Fibroblast of skin of left quadriceps (primary cell): ENCODE data around the gene MAK.
"Not testable (repeated sequence)": the region's sequence is repeated elsewhere in the genome, so short reads cannot be mapped to it uniquely, and the experiment has no call there.

Source experiments
- DNase-seq, 2 experiments: peaks; one replicate each; pipeline ENCODE4 v3.0.0-alpha.2; 2013; ENCODE audit warnings: low read depth in 2 of 2

The MAK gene, protein sequence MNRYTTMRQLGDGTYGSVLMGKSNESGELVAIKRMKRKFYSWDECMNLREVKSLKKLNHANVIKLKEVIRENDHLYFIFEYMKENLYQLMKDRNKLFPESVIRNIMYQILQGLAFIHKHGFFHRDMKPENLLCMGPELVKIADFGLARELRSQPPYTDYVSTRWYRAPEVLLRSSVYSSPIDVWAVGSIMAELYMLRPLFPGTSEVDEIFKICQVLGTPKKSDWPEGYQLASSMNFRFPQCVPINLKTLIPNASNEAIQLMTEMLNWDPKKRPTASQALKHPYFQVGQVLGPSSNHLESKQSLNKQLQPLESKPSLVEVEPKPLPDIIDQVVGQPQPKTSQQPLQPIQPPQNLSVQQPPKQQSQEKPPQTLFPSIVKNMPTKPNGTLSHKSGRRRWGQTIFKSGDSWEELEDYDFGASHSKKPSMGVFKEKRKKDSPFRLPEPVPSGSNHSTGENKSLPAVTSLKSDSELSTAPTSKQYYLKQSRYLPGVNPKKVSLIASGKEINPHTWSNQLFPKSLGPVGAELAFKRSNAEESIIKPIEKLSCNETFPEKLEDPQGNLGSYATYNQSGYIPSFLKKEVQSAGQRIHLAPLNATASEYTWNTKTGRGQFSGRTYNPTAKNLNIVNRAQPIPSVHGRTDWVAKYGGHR

DNA sequence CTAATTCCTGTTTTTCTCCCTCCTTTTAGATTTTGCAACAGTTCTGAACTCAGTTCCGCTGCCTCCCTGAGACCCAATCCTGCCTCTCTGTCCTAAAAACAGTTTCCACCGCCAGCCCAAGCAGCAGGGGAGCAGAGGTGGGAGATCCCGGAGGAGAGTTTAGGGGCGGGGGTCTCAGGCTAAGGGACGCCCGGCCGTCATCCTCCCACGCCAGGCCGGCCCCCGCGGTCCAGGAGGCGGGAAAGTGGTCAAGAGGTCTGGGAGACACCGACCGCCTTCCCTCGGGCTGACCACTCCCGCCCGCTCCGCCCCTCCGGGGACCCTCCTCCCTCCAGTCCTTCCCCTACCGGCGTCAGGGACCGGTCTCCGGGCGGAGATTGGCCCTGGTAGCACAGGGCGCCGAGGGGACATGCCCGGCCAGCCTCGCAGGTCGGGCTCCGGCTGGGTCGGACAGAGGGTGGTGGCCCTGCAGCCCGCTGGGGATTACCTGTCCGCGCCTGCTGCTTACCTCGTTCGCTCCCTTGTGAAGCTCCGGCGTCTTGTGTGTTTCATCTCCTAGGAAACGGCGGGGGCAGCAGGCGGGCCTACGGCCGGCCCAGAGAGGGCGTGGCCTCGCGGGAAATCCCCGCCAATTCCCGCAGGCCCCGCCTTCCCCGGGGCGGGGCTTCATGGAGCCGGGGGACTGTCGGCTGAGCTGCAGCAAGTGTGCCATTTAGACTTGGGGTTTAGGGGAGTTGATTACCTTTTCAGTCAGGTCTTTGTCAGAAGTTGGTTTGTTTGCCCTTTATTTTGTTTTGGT is at the start of gene MAK:
Gene MAK, minus strand, starts transcription at position 545 of the 799 bp plus-strand sequence. CDS start 7,891 bp downstream, outside the sequence.
- DNase-seq: peak; percentile 23 to 38

- DNase-seq: peak; percentile 32 to 39
These were observed 48.6 kb upstream of the MAK start, which contains the start of gene SYCP2L for GRCh38 chr6:10886691-10887502. SYCP2L (plus strand) TSS chr6:10887052; CDS start chr6:10887127, 75 bp downstream.

GRCh38 chr6:10886365-10886690 is 48.0 kb upstream of the MAK start:
- DNase-seq: not testable (repeated sequence)

GRCh38 chr6:10884245-10884972 is 46.1 kb upstream of the MAK start:
- DNase-seq: no peak

DNA sequence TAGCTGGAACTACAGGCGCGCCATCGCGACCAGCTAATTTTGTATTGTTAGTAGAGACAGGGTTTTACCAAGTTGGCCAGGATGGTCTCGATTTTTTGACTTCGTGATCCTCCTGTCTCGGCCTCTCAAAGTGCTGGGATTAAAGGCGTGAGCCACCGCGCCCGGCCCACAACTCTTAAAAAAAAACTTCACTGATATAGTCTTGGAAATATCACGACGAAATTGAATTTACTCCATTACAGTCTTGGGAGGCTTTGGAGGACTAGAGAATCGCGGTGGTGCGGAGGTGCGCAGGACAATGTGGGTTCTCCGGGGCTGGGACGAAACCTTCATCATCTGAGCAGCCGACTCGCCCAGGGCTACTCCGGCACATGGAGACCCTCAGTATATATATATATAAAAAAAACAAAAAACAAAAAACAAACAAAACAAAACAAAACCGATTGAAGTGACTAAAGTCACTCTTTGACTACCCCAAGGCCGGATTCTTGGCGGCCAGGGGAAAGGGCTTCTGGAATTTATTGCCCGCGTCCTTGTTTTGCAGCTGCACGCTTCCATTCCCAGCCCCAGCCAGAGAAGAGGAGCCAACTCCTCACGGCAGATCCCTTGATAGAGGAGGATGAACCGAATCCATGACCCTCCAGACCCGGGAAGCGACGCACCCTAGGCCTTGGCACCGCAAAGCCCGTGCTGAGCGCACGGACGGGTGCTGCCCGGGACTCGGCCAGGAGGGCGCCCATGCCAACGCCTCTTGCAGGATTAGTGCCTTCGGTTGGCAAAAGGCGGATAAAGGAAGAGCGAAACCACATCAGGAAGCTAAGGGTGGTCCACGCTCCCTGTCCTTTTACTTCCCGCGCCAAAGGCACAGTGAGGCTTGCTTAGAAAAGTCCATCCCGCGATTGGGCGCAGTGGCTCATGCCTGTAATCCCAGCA is 45.2 kb upstream of the MAK start:
- no peak for DNase-seq

GRCh38 chr6:10882657-10883171 is 44.4 kb upstream of the MAK start:
- no peak for DNase-seq

DNA sequence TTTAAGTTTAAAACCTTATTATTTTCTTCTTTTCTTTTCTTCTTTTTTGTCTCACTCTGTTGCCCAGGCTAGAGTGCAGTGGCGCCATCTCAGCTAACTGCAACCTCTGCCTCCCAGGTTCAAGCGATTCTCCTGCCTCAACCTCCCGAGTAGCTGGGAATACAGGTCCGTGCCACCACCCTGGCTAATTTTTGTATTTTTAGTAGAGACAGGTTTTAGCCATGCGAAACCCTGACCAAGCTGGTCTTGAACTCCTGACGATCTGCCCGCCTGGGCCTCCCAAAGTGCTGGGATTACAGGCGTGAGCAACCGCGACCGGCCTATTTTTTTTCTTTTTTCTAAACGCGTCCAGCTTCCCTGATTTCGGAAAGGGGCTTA is 43.9 kb upstream of the MAK start:
- DNase-seq: not testable (repeated sequence)

- DNase-seq: no peak
These were observed 42.0 kb upstream of the MAK start for GRCh38 chr6:10880366-10880765.

GRCh38 chr6:10877871-10878270 is 39.5 kb upstream of the MAK start:
- no peak for DNase-seq

DNA sequence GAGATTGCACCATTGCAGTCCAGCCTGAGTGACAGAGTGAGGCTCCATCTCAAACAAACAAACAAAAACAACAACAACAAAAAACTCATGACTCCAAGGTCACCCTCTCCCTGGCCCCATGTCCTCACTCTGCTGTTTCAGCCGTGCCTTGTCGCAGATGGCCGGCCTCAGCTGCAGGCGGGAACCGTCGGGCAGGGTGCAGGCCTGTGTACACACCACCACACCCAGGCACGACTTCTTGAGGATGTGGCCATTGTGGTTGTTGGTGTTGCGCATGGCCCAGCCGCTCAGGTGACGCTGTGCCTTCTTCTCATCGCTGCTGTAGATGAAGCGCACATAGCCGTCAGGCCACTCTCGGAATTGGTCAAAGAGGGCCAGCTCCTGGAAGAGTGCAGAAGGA is 38.7 kb upstream of the MAK start:
- DNase-seq: no peak

DNA sequence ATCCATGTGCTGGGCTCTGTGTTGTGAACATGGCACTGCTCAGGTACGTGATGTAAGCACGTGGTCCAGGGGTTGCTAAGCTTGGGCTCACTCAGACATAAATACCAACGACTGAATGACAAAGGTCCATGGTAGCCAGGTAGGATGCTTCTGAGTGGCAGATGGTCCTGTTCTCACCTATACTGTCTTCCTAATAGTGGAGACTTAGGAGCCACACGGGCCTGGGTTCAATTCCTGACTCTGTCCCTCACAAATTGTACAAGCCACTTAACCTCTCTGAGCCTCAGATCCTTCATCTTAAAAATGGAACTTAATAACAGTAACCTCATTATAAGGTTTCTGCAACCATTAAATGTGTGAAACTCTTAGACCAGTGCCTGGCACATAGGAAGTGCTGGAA is 36.7 kb upstream of the MAK start:
- DNase-seq: no peak

GRCh38 chr6:10874207-10874606 is 35.9 kb upstream of the MAK start:
- no peak for DNase-seq

DNA sequence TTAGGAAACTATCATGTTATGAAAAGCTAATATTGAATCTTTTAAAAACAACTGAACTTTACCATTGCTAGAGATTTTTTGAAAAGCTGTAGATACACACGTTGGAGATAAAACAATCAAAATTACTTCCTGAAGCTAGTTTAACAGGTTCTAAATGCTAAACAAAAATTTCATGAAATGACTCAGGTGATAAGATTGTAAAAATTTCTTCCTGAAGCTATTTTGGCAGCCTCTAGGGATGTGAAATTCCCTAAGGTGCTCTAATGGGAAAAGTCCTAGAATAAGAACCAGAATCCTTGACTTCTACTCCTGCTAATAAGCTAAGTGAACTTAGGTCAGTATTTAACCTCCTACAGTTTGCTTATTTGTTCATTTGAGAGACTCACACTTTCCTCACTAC is 35.0 kb upstream of the MAK start:
- no peak for DNase-seq

GRCh38 chr6:10867952-10868351 is 29.6 kb upstream of the MAK start:
- DNase-seq: no peak

DNA sequence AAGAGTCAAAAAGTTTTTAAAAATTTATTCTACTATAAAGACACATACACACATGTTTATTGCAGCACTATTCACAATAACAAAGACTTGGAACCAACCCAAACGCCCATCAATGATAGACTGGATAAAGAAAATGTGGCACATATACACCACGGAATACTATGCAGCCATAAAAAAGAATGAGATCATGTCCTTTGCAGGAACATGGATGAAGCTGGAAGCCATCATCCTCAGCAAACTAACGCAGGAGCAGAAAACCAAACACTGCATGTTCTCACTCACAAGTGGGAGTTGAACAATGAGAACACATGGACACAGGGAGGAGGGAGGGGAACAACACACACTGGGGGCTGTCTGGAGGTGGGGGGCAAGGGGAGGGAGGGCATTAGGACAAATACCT is 28.4 kb upstream of the MAK start:
- DNase-seq: not testable (repeated sequence)

DNA sequence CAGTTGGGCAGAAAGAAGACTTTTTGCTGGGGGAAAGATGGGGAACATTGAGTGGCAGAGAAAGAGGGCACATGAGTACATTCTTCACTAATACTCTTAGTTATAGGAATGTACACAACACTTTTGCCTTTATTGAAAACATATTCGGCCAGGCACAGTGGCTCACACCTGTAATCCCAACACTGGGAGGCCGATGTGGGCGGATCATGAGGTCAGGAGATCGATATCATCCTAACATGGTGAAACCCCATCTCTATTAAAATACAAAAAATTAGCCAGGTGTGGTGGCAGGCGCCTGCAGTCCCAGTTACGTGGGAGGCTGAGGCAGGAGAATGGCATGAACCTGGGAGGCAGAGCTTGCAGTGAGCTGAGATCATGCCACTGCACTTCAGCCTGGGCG is 24.7 kb upstream of the MAK start:
- DNase-seq: not testable (repeated sequence)

- DNase-seq: no peak
These were observed 24.0 kb upstream of the MAK start for GRCh38 chr6:10862361-10862760.

DNA sequence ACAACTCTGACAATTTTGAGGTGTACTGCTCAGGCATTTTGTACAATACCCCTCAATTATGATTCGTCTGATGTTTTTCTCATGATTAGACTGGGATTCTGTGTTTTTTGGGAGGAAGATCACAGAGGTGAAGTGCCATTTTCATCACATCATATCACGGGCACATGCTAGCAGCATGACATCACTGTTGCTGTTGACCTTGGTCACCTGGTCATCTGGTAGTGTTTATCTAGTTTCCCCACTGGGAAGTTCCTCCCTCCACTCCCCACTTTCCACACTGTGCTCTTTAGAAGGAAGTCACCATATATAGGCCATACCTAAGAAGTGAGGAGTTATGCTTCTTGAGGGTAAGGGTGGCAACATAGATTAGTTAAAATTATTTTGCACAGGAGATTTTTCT is 22.7 kb upstream of the MAK start:
- no peak for DNase-seq

GRCh38 chr6:10857259-10857658 is 18.9 kb upstream of the MAK start:
- DNase-seq: no peak
